Testis (tissue), 5 donors: ENCODE results near the gene ADAM30. TPM values are rescaled to one million over a fixed set of nuclear protein-coding genes. Genes with fewer than 3 reads are reported as not detected.

Experiments
- DNase-seq: peaks from one replicate; pipeline ENCODE4 v3.0.0-alpha.2; 2019
- H3K27ac ChIP-seq, 2 donors: fragments of 200-600 bp; sonication (generic); one replicate each; pipeline ENCODE4 v1.5.1; 2019
- H3K27me3 ChIP-seq: fragments of 200-600 bp; sonication (generic); one replicate; pipeline ENCODE4 v1.5.1; 2019
- H3K36me3 ChIP-seq: fragments of 200-600 bp; sonication (generic); one replicate; pipeline ENCODE4 v1.5.1; 2017; ENCODE audit warnings: low read depth; ENCODE audit errors: missing control alignments
- H3K4me1 ChIP-seq: fragments of 200-600 bp; sonication (generic); one replicate; pipeline ENCODE4 v1.5.1; 2019
- H3K4me3 ChIP-seq, 2 donors: fragments of 200-600 bp; sonication (generic); one replicate each; pipeline ENCODE4 v1.5.1; 2017 to 2019
- H3K9me3 ChIP-seq: fragments of 200-600 bp; sonication (generic); one replicate; pipeline ENCODE4 v1.5.1; 2017
- POLR2A ChIP-seq: fragments of 450-650 bp; IDR thresholded peaks from one replicate; pipeline ENCODE4 v1.6.1; 2017; ENCODE audit warnings: antibody characterized with exemption, mild to moderate bottlenecking, moderate library complexity
- WGBS, 2 donors: methylation state at CpG; one replicate each; pipeline ENCODE4 v1.1.5; 2018; 5-methylcytosine and 5-hydroxymethylcytosine counted together
- intact Hi-C: fragments of 100-400 bp; cut with DNase I; formaldehyde crosslinking; loops from one replicate; pipeline ENCODE4 v1.15.1; 2023; ENCODE audit warnings: low total_unique reads
- long read RNA-seq, 2 donors: transcript quantifications; one replicate each; lab custom pipeline, GENCODE V29; 2026
- polyA plus RNA-seq: library from polyadenylated mRNA; stranded (reverse); fragments of 350-450 nt; fragmentation: Illumina TruSeq; extraction: RNeasy Lipid Tissue Mini Kit (QIAGEN cat#74804); gene quantifications from one replicate; pipeline ENCODE4 v1.2.3, GENCODE V29; 2014; ENCODE audit warnings: low read depth, low replicate concordance; ENCODE audit not compliant: insufficient read depth
- total RNA-seq, 2 donors: library from RNA; depleted of rRNA; stranded (reverse); fragments of >200 nt; gene quantifications; one replicate each; pipeline ENCODE4 v1.2.3, GENCODE V29; 2016
- TF ChIP-seq, protein P1 (sequence below), 3 experiments: fragments of 450-650 bp in 2 of 3; fragments of 200-600 bp in 1 of 3; sonication (generic) in 1 of 3; IDR thresholded peaks; one replicate each; pipeline ENCODE4 v1.5.1; 2016 to 2019; ENCODE audit warnings: antibody characterized with exemption in 3 of 3, mild to moderate bottlenecking in 2 of 3, moderate library complexity in 1 of 3

ADAM30 gene
- 10 to 100 TPM in 1 of 2 donors, 1 to 10 TPM in 1; 9.5 to 13.1 TPM for total RNA-seq
- polyA plus RNA-seq: 52.6 TPM
- long read RNA-seq, donor 1: 0 reads
- long read RNA-seq, donor 2: 0 reads

DNA sequence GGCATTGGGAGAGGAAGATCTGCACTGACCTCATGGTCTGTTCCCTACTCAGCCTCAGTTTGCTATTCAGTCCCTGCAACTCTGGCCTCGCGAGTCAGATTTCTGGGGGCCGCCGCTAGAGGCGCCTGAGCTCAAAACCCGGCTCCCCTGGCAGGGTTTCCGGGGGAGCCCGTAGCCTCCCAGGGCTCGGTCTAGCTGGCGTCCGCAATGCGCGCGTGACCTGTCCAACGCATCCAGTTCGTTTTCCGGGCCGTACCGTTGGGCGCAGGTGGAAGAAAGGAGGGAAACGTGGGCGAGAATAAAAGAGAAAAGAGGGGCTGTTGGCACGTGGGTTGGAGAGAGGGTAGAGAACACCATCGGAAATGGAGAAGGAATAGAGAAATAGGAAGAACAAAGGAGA, at the start of gene ADAM30:
Gene ADAM30, minus strand, starts transcription at position 213 of the 400 bp plus-strand sequence. Its CDS starts 179 bp downstream, at position 34.
- no peak for TF ChIP-seq POLR2A
- TF ChIP-seq, protein P1, sequence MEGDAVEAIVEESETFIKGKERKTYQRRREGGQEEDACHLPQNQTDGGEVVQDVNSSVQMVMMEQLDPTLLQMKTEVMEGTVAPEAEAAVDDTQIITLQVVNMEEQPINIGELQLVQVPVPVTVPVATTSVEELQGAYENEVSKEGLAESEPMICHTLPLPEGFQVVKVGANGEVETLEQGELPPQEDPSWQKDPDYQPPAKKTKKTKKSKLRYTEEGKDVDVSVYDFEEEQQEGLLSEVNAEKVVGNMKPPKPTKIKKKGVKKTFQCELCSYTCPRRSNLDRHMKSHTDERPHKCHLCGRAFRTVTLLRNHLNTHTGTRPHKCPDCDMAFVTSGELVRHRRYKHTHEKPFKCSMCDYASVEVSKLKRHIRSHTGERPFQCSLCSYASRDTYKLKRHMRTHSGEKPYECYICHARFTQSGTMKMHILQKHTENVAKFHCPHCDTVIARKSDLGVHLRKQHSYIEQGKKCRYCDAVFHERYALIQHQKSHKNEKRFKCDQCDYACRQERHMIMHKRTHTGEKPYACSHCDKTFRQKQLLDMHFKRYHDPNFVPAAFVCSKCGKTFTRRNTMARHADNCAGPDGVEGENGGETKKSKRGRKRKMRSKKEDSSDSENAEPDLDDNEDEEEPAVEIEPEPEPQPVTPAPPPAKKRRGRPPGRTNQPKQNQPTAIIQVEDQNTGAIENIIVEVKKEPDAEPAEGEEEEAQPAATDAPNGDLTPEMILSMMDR (IDR thresholded peaks at IDR 0.05): no peak
- Histone ChIP-seq H3K9me3 (no peaks in the 10 kb centered on the region), H3K4me3 (peak within 1 kb of the TSS; percentile 24 to 36), H3K36me3 (no peaks in the 10 kb centered on the region), H3K27ac (no peak within 1 kb of the TSS), H3K4me1 (no peaks in the 10 kb centered on the region), H3K27me3 (no peaks in the 10 kb centered on the region)
- 32 to 34% methylated on average over 22 to 24 of the region's 24 CpGs for WGBS, 2 donors
- intact Hi-C loops: no loop called here
- no peak for DNase-seq

DNA sequence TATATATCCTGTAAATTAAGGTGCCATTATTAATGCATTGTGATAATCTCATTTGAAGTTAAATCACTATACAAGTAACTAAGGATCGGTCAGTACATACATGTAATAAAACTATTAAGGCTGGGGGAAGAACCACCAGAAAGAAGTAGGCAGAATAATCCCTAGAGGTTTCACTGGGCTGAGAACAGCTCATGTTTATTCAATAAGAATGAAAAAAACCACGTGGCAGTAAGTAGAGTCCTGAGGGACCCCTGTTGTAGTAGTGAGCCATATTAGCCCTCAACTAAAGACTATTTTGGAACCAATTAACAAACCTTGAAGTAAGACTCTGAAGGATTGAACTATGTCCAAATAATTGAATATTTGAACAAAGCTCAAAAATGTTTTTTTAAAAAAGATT, 46.9 kb upstream of the ADAM30 start:
- Histone ChIP-seq H3K4me3 (no peak overlapping the region), H3K4me1 (no peaks in the 10 kb centered on the region), H3K27ac (no peak overlapping the region), H3K9me3 (no peaks in the 10 kb centered on the region), H3K36me3 (peaks cover 2% of the 10 kb centered on the region), H3K27me3 (no peaks in the 10 kb centered on the region)
- intact Hi-C loops: no loop called here
- TF ChIP-seq, protein P1 (IDR thresholded peaks at IDR 0.05): no peak
- 70 to 72% methylated on average over 2 of the region's 2 CpGs for WGBS, 2 donors
- DNase-seq: no peak

DNA sequence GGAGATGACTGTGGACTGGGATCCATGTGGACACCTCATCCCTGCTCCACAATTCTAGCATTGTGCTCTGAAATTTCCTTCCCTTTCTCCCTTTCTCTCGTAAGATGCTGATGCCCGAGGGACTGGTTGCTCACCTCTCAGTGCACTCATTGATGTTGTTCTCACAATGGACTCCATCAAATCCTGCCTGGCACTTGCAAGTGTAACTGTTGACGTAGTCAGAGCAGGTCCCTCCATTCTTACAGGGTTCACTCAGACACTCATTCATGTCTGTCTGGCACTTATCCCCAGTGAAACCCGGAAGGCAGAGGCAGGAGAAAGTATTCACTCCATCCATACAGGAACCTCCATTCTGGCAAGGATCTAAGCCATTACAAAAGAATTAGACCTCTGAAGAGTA, 45.1 kb upstream of the ADAM30 start:
- 89 to 91% methylated on average over 4 of the region's 4 CpGs for WGBS, 2 donors
- H3K4me1 ChIP-seq: no peaks in the 10 kb centered on the region
- H3K36me3 ChIP-seq: peaks cover 2% of the 10 kb centered on the region
- no peak overlapping the region for H3K4me3 ChIP-seq
- TF ChIP-seq, protein P1 (IDR thresholded peaks at IDR 0.05): no peak
- no peak for TF ChIP-seq POLR2A
- H3K9me3 ChIP-seq: no peaks in the 10 kb centered on the region
- H3K27me3 ChIP-seq: no peaks in the 10 kb centered on the region
- DNase-seq: no peak
- no peak overlapping the region for H3K27ac ChIP-seq
- intact Hi-C loops: no loop called here

DNA sequence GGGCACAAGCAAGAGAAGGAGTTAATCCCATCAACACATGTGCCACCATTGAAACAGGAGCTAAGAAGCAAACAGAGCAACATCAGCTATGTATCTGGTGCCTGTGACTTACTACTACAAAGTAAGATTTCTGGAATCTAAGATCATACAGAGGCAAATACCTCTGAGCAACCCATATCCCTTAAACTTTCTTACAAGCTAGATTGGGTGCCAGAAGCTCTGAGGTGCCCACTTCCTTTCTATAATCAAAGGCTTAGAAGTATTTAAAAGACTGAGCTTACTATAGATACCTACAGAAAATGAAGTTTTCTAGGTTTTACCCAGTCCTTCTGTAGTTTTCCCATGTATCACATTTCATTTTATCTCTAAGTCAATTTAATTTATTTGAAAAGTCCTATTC, 44.4 kb upstream of the ADAM30 start:
- Histone ChIP-seq H3K4me3 (no peak overlapping the region), H3K27me3 (no peaks in the 10 kb centered on the region), H3K36me3 (peaks cover 2% of the 10 kb centered on the region), H3K9me3 (no peaks in the 10 kb centered on the region), H3K4me1 (no peaks in the 10 kb centered on the region), H3K27ac (no peak overlapping the region)
- intact Hi-C loops: no loop called here
- DNase-seq: no peak
- TF ChIP-seq, protein P1 (IDR thresholded peaks at IDR 0.05): no peak
- TF ChIP-seq POLR2A: no peak

DNA sequence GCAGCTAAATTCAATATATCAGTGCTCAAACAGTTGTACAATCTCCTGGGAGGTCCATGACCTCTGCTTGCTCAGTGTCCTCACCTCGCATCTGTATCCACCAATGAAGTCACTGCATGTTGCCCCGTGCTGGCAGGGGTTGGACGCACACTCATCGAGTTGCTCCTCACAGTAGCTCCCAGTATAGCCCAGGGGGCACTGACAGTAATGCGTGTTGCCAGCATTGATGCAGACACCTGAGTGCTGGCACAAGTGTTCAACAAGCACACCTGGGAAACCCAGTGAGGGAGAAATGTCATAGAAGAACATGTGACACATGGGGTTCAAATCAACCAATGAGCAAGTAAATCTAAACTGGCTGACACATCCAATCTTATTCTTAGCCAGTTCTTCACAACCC, 40.9 kb upstream of the ADAM30 start:
- peaks cover 2% of the 10 kb centered on the region for H3K36me3 ChIP-seq
- H3K4me3 ChIP-seq: no peak overlapping the region
- H3K27ac ChIP-seq: no peak overlapping the region
- no peaks in the 10 kb centered on the region for H3K9me3 ChIP-seq
- intact Hi-C loops: no loop called here
- no peak for TF ChIP-seq POLR2A
- TF ChIP-seq, protein P1 (IDR thresholded peaks at IDR 0.05): no peak
- WGBS, 2 donors: 77 to 92% methylated on average over 5 of the region's 5 CpGs
- no peaks in the 10 kb centered on the region for H3K27me3 ChIP-seq
- no peaks in the 10 kb centered on the region for H3K4me1 ChIP-seq
- DNase-seq: no peak
